GM21737 (cell line): ENCODE measurements around the gene NCEH1.
"Not testable (repeated sequence)": the region's sequence is repeated elsewhere in the genome, so short reads cannot be mapped to it uniquely, and the experiment has no call there.

ENCODE experiments used
- ATAC-seq: cut with Tn5 transposase; IDR thresholded peaks from one replicate; pipeline ENCODE4 v1.9.1; 2021; ENCODE audit warnings: mild to moderate bottlenecking, moderate library complexity; ENCODE audit not compliant: unreplicated experiment

NCEH1 gene

DNA sequence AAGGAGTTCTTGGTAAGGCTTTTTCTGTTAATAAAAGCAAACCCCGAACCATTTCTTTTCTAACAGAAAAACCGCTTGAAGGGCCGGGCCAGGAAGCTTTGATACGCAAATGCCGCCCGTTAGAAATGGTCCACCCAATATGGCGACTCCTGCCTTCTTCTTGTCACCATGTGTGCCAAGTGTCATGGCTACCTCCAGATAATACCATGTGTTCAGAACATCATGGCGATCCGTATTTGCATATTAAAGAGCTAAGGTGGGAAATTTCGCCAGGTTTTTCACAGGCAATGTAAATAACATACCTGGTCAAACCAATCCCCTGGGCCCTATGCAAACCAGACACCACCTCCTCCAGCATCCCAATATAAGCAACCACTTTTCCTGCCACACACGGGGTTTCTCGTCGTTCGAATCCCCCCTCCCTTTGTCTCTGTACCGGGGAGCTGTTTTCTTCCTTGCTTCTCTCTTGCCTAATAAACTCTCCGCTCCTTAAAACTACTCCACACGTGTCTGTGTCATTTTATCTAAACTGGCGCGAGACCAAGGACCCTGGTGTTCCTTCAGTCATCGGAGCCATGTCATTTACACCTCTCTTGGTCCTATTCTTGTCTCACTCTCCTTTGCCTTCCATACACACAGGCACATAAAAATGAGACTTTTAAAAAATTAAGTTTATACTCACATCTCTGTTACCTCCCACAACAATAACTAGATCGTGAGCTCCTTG is 34.5 kb downstream of the NCEH1 start:
- ATAC-seq, result no peak

DNA sequence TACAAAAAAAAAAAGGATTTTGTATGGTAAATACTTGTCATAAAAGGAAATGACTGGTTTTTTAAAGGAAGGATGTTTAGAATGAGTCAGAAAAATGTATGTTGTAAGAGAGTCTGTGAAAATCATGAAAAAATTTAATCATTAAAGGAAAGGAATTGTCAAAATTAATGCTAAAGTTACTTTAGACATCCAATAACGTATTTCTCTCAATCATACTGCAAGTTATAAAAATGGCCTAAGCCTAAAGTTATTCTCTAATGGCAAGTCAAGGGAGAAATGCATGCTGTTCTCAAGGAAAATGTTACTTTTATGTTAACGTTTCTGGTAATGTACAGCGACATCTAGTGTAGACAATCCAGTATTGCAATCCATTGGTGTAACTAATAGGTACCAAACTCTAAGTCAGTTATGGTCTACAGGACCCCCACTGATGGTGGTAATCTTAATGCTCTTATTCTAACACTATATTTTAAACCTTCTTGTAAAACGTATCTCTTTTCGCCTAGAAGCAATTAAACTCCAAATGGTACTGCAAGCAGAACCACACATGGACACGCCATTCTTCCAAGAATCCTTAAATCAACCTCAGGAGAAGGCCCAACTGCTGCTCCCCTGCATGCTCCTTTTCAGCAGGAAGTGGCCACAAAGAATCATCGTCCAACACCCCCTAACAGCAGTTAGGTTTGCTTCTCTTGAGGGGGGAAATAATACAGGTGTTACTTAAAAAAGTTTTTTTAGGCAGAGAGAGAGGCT is 35.2 kb downstream of the NCEH1 start:
- ATAC-seq, result no peak

DNA sequence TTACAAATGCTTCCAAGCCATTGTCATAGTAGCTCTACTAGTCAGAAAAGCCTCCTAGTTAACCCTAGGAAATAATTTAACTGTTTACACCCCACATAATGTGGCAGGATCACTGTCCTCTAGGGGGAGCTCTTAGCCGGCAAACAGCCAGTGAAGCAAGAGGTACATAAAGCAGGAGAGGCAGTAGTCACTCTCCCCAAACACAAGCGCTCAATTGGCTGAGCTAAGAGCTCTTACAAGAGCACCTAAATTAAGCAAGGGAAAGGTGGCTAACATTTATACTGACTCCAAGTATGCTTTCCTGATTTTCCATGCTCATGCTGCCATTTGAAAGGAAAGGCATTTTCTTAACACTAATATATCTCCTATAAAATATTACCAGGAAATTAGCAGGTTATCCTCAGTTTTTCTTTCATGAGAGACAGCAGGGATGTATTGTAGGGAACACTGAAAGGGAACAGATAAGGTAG is 37.6 kb downstream of the NCEH1 start:
- peak; percentile 76 for ATAC-seq

DNA sequence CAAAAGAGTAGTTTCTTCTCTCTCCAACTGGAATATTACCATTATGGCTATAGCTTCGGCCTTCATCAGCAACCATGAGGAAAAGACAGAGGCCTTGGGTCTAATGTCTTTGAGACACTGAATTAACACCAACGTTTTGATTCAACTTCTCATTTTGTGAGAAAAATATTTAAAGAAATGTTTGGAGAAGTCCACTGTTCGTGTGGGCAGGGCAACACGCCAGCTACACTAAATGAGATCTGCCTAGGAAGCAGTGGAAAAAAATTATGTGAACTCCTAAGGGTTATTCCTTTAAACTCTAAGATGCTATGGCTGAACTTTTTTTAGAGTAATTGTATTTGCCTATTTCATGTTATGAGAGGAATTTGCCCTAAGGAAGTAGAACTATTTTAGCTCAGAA is 41.8 kb downstream of the NCEH1 start:
- ATAC-seq, result no peak

DNA sequence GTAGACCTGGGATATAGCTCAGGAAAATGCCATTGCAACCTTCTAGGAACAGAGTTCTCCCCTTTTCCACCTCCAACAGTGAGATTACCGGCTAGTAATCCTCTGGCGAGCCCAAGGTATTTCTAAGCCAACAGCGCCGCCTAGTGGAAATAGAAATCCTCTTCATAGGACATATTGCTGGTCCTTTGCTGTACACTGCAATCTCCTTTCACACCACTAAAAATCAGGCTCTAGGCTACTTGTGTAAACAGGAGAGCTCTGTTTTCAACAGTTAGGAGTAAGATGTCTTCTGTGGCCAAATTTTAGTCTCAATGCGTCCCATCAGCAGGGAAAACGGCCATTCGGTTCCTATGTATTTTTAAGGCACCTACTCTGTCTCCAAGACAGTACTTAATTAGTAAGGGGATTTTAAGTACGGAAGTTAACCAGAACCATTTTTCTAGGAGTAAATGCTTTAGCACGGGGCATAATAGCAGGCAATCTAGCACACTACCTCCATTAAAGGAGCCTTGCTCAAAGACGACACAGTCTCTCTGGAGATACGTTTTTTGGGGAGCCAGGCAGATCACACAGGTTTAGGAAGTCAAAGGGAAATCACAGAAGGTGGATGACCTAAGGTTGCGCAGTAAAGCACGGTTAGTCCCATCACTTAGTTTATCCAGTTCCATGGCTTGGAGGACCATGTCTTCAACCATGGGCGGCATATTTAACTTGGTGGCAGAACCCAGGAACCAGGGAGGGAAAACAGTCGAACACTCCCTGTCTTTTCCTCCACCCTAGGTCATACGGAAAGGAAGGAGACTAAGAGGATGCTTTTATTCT is 43.8 kb downstream of the NCEH1 start:
- peak; percentile 90 for ATAC-seq

DNA sequence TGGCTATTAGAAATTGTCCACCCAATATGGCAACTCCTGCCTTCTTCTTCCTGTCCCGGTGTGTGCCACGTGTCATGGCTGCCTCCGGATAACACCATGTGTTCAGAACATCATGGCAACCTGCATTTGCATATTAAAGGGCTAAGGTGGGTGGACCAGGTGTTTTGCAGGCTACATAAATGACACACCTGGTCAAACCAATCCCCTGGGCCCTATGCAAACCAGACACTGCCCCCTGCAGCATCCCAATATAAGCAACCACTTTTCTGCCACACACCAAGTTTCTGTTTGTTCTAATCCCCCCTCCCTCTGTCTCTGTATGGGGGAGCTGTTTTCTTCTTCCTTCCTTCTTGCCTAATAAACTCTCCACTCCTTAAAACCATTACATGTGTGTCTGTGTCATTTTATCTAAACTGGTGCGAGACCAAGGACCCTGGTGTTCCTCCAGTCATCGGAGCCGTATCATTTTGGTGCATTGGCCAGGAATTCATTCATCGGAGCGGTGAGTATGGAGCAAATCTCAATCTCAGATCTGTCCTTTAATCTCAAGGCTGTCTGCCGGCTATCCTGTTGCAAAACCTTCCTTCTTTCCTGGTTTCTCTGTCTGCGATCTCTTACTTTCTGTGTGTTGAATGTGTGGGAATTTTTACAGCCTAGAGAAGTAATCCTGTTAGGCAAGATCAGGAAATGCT is 44.5 kb downstream of the NCEH1 start:
- ATAC-seq, result no peak

DNA sequence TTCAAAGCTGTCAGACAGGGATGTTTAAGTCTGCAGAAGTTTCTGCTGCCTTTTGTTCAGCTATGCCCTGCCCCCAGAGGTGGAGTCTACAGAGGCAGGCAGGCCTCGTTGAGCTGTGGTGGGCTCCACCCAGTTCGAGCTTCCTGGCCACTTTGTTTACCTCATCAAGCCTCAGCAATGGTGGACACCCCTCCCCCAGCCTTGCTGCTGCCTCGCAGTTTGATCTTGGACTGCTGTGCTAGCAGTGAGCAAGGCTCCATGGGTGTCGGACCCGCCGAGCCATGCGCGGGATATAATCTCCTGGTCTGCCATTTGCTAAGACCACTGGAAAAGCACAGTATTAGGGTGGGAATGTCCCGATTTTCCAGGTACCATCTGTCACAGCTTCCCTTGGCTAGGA is 45.4 kb downstream of the NCEH1 start:
- ATAC-seq, result not testable (repeated sequence)

DNA sequence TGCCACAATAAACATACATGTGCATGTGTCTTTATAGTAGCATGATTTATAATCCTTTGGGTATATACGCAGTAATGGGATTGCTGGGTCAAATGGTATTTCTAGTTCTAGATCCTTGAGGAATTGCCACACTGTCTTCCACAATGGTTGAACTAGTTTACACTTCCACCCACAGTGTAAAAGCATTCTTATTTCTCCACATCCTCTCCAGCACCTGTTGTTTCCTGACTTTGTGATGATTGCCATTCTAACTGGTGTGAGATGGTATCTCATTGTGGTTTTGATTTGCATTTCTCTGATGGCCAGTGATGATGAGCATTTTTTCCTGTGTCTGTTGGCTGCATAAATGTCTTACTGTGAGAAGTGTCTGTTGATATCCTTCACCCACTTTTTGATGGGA is 50.4 kb downstream of the NCEH1 start:
- ATAC-seq, result not testable (repeated sequence)

DNA sequence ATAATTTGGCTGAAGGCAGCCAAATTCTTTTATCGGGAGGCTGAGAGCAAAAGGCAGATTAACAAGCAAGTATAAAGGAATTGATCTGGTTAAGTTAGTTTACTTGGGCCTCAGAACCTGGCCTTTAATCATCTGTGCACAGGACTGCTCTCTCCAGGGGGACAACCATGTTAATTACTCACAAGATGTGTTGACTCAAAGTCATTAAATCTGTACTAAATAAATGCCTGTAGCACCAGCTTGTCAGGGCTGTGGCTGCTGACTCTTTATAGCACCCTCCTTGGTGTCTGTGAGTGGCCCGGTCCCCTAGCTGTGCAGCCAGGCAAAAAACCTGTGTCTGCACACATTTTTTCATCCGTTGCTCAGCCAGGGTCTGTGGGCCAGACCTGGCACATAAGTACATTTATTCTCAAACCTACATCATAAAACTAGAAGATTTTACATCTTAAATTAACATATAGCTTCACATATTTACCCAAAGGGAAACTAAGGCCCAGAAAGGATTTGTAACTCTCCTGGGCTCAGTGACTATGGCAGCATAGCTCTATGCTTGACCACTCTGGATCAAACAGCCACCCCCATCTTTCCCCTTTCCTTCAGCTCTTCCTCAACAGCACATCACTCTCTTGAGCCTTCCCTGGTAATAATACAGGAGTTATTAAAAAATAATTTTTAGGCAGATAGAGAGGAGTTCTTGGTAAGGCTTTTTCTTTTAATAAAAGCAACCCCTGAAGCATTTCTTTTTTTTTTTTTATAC is 51.4 kb downstream of the NCEH1 start:
- ATAC-seq, result no peak

DNA sequence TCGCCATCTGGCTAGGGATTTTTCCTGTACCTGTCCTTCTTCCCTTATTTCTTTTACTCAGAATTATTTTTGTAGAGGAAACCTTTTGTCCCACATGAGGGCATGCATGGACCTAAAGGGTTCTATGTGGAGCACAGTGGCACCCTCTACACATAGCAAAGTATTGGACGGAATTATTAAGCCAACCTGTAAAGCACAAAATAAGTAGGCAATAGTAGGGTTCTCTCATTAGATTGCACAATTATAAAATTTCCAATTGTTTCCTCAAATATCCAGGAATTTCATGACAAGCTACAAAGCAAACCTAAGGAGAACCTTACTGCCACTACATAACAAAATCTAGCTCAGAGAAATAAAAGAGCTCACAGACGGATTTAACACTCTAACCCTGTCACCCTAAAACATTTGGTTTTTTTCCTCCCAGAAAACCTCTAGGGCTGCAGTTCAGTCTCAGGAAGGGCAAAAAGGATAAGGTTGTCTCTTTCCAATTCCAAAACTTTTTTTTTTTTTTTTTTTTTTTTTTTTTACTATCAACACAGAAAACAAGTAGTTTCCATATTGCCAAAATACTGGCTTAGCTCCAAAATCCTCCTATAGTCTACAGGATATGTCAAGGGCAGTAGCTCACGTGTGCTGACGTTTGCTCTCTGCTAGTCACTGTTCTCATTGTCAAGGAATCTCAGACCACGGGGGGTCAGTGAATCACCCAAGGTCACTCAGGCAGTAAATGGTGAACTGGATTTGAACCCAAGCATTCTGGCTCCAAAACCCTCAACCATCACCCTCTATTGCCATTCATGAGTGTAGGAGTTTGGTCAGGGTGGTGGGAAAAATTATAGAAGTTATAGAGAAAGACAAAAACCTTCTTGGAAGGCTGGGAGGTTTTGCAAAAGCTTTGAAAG is 52.3 kb downstream of the NCEH1 start:
- ATAC-seq, result no peak

DNA sequence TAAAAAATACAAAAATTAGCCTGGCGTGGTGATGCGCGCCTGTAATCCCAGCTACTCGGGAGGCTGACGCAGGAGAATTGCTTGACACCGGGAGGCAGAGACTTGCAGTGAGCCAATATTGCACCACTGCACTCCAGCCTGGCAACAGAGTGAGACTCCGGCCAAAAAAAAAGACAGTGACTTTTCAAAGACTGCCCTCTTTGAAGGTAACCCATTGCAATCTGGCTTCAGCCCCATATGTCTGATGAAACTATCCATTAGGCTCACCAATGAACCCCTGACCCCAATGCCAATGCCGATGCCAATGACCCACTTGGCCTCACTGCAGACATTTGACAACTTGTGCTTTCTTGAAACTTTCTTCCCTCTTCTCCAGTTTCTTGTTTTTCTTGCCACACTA is 54.3 kb downstream of the NCEH1 start:
- ATAC-seq, result no peak

DNA sequence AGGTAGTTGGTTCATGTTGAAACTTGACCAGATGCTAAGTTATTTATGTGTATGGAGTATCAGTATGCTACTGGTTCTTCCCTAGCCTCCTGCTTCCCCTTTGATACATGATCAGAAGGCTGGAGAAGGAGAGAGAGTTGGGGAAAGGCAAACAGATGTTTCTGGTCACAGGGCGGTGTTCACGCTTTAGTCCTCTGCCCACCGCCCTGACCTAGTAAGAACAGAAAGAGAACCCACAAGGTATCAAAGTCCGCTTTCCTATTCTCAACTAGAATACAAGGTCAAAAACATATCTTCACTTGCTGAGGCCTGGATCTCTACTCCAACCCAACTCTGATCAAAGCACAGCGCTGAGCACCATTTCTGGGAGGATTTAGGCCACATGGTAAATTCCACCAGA is 55.5 kb downstream of the NCEH1 start:
- no peak for ATAC-seq

DNA sequence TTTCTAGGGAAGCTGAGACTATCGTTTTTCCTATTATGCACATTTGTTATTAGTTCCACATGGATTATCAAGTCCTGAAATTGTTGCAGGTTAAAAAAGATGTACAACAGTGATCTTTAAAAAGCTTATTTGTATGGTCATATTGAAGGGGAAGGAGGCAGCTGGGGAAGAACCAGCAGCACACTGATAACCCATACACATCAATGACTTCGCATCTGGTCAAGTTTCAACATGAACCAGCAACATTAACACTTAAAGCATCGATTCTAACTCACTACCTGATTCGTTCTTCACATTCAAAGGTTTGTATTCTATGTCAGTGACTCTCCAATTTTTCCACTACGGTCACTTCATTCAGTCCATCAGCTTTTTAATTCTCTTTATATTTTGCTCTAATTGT is 56.4 kb downstream of the NCEH1 start:
- ATAC-seq, result no peak

DNA sequence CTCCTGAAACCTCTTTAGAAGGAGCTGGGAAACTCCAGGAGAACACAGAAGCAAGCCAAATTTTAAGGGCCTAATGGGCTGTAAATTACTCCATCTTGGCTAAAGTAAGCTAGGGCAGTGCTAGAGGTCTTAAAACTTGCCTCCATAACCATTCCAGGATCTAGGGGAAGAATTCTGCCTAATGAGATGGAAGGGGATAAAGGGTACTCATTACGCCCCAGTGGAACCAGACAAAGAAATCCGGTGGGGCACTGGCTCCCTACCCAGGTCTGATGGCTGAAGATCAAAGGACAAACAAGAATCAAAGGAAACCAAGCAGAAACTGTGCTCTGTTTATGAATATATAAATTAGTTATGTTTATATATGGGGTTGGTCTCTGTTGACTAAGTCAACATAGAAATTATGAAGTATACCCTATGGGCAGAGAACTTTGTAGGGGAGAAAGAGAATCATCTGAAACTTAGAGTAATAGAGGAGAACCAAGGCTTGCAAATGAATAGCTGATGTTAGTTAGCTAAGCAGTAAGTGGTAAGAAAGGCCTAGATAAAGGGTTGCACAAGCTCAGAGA is 57.8 kb downstream of the NCEH1 start:
- no peak for ATAC-seq

DNA sequence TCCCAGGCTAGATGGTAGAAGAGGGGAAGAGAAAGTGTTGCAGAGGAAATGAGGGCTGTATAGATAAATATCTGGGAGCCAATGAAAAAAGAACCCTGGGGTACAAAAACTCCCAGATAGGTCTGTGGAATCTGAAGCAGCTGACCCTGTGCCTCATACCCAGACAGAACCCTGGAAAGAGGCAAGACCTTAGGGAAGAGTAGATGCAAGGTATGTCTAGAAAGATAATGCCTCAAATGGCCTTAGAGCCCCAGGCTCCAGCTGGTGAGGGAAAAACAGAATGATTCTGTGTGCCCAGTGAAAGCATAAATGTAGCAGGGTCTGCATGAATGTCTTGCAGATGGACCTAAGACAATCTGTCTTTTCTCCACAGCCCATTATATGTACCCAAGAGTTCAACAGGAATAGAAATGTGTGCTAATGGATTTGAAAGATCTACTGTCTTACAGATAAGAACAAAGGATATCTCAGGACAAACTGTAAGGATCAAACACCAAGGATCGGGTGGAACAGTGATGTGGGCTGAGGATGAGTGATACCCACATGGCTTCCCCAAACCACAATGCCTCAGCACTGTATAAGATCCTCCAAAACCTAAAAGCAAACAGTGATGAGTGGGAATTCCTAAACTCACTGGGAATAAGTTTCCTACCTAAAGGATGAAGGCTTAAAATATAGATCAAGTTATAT is 58.8 kb downstream of the NCEH1 start:
- ATAC-seq, result no peak

DNA sequence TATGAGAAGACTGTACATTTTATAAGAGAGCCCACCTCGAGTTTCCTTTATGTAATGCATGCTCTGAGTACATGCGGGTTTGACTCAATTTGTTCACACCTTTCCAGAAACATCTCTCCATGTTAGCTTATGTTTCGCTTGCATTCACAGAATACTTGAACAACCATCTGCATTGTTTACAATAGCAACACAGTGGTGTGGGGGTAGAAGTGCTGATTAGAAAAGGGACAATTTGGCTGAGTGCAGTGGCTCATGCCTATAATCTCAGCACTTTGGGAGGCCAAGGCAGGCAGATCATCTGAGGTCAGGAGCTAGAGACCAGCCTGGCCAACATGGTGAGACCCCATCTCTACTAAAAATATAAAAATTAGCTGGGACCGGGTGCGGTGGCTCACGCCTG is 60.9 kb downstream of the NCEH1 start:
- ATAC-seq, result no peak

DNA sequence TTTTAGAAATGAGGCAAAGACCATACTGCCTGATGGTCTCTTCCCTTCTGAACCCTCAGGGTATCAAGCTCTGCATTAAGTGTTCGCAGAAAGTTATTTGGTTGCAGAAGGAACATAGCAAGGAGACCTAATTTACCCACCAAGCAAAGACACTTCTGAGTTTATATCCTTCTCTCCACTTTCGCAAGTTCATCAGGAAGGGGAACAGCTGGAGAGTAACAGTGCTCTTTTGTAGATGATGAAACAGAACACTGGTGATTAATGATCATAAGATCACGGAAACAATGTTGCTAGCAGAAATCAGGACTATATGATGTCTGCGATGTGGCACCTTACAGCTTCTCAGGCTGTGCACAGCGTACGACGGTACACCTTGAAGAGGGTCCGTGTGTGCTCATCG is 62.1 kb downstream of the NCEH1 start:
- no peak for ATAC-seq

DNA sequence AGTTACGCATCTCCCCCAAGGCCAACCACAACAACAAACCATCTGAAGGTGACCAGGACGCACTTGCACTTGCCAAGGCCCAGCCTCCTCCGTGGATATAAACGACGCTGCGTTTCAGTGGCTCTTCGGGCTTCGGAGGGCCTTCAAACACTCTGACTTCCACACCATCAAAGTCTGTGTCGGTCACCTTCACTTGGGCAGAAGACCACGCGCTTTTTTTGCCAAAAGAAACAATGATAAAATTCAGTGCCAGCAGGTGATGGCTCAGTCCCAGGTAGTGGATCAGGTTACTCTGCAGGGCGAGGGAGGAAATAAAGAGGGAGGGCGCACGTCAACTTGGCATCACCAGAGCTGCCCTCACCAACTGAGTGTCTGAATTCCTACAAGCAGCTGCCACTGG is 63.0 kb downstream of the NCEH1 start:
- no peak for ATAC-seq
